Immature natural killer cell (primary cell): ENCODE measurements around the gene GALNT3. TPM values are rescaled to one million over a fixed set of nuclear protein-coding genes. Genes with fewer than 3 reads are reported as not detected.
A peak's percentile ranks its signal among the peaks of the same experiment; 100 is the strongest.

ENCODE experiments used
- DNase-seq, 3 donors: peaks; one replicate each; pipeline ENCODE4 v3.0.0; 2022; ENCODE audit warnings: mixed read lengths in 1 of 3
- H3K27ac Mint-ChIP-seq, 6 donors: one replicate each; pipeline ENCODE4 v1.8.0; 2020; ENCODE audit warnings: mixed read lengths in 6 of 6, mild to moderate bottlenecking in 5 of 6, inconsistent platforms in 4 of 6, moderate library complexity in 3 of 6
- H3K27me3 Mint-ChIP-seq, 3 donors: one replicate each; pipeline ENCODE4 v1.8.0; 2020 to 2021; ENCODE audit warnings: low read depth in 3 of 3, mild to moderate bottlenecking in 3 of 3, mixed read lengths in 3 of 3, moderate library complexity in 3 of 3, inconsistent platforms in 1 of 3
- H3K36me3 Mint-ChIP-seq, 3 donors: one replicate each; pipeline ENCODE4 v1.8.0; 2020; ENCODE audit warnings: mixed read lengths in 3 of 3, inconsistent platforms in 2 of 3, mild to moderate bottlenecking in 2 of 3
- H3K4me1 Mint-ChIP-seq, 2 donors: one replicate each; pipeline ENCODE4 v1.8.0; 2020; ENCODE audit warnings: inconsistent platforms in 2 of 2, mild to moderate bottlenecking in 2 of 2, mixed read lengths in 2 of 2, moderate library complexity in 1 of 2
- H3K4me3 Mint-ChIP-seq, 5 donors: one replicate each; pipeline ENCODE4 v1.8.0; 2020; ENCODE audit warnings: mild to moderate bottlenecking in 5 of 5, mixed read lengths in 5 of 5, inconsistent platforms in 3 of 5, moderate library complexity in 3 of 5
- H3K9me3 Mint-ChIP-seq, 6 donors: one replicate each; pipeline ENCODE4 v1.8.0; 2020; ENCODE audit warnings: mild to moderate bottlenecking in 6 of 6, mixed read lengths in 6 of 6, inconsistent platforms in 4 of 6, moderate library complexity in 3 of 6
- polyA plus RNA-seq, 3 donors: library from polyadenylated mRNA; unstranded; fragments of 300-500 nt; fragmentation: Illumina TruSeq; gene quantifications; one replicate each; pipeline ENCODE4 v1.2.3, GENCODE V29; 2021

Gene GALNT3
- polyA plus RNA-seq, 3 donors from 2014 or later = 7.2 to 7.6 (median 7.4) TPM

DNA sequence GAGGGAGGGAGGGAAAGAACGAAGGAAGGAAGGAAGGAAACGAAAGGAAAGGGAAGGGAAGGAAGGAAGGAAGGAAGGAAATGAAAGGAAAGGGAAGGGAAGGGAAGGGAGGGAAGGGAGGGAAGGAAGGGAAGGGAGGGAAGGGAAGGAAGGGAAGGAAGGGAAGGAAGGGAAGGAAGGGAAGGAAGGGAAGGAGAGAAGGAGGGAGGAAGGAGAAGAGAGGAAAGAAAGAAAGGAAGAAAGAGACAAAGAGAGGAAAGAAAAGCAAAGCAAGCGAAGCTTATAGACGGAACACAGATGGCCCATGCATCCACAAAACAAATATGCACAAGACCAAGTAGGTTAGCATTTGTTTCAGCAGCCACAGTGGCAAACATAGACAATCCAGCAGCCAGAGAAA, 20.4 kb upstream of the GALNT3 start:
- DNase-seq = no peak
- Mint-ChIP-seq H3K27ac (no peak overlapping the region), H3K4me1 (no peaks in the 10 kb centered on the region), H3K36me3 (peaks cover 4 to 13% (median 8%) of the 10 kb centered on the region in 3 donors), H3K27me3 (peaks cover 0 to 3% (median 0%) of the 10 kb centered on the region in 3 donors), H3K4me3 (no peak overlapping the region), H3K9me3 (no peaks in the 10 kb centered on the region)

- DNase-seq = no peak
- no peaks in the 10 kb centered on the region for H3K4me1 Mint-ChIP-seq
- no peaks in the 10 kb centered on the region for H3K27me3 Mint-ChIP-seq
- no peaks in the 10 kb centered on the region for H3K9me3 Mint-ChIP-seq
- H3K27ac Mint-ChIP-seq = peak overlapping the region in 1 of 6 donors; percentile 8
- H3K36me3 Mint-ChIP-seq = peaks cover 4 to 6% (median 6%) of the 10 kb centered on the region in 3 donors
- no peak overlapping the region for H3K4me3 Mint-ChIP-seq
Measured at GRCh38 chr2:165811592-165812370, 17.7 kb upstream of the GALNT3 start.

DNA sequence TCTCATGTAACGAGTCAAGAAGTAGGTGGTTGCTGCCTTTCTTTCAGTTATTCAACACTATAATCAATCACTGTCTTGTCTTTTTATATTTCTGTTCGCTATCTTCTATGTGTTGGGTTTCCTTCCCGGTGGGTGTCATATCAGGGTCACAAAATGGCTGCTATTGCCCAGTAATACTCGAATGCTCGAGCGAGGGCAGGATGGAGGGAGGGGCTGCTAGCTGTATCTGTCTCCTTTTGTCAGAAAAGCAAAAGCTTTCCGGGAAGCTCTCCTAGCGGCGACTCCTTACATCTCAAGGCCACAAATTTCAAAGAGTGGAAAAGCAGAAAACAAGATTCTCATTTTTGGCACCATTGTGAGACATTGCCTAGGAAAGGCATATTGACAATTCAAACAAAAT, 16.4 kb upstream of the GALNT3 start:
- H3K4me3 Mint-ChIP-seq = no peak overlapping the region
- H3K27ac Mint-ChIP-seq = no peak overlapping the region
- no peak for DNase-seq
- H3K36me3 Mint-ChIP-seq = peaks cover 4 to 8% (median 5%) of the 10 kb centered on the region in 3 donors
- no peaks in the 10 kb centered on the region for H3K9me3 Mint-ChIP-seq
- H3K27me3 Mint-ChIP-seq = no peaks in the 10 kb centered on the region
- H3K4me1 Mint-ChIP-seq = no peaks in the 10 kb centered on the region

- H3K4me1 Mint-ChIP-seq = no peaks in the 10 kb centered on the region
- H3K9me3 Mint-ChIP-seq = no peaks in the 10 kb centered on the region
- H3K4me3 Mint-ChIP-seq = no peak overlapping the region
- no peak overlapping the region for H3K27ac Mint-ChIP-seq
- peaks cover 0 to 2% (median 1%) of the 10 kb centered on the region in 3 donors for H3K27me3 Mint-ChIP-seq
- peaks cover 35 to 38% (median 35%) of the 10 kb centered on the region in 3 donors for H3K36me3 Mint-ChIP-seq
- no peak for DNase-seq
Measured at GRCh38 chr2:165804719-165805118, 10.7 kb upstream of the GALNT3 start.

GRCh38 chr2:165803123-165803760, 9.2 kb upstream of the GALNT3 start:
- peaks cover 0 to 4% (median 2%) of the 10 kb centered on the region in 3 donors for H3K27me3 Mint-ChIP-seq
- no peak for DNase-seq
- H3K27ac Mint-ChIP-seq = no peak overlapping the region
- H3K9me3 Mint-ChIP-seq = no peaks in the 10 kb centered on the region
- H3K4me3 Mint-ChIP-seq = no peak overlapping the region
- H3K4me1 Mint-ChIP-seq = peaks cover 0 to under 1% of the 10 kb centered on the region in 2 donors
- peaks cover 37 to 41% (median 38%) of the 10 kb centered on the region in 3 donors for H3K36me3 Mint-ChIP-seq

DNA sequence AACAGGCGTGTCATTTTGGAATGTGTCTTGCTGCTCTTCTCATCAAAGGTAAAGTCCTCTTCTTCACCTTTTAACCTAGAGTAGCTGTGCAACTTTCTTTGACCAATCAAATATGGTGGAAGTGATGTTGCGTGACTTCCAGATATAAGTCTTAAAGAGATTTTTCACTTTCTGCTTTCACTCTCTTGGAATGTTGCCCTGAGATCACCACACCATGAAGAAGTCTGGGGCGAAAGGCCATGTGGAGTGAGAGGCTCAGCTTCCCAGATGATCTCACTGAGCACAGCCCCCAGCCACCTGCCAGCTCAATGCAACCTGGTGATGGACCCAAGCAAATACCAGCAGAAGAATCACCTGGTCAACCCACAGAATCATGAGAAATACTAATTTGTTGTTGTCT, 7.1 kb upstream of the GALNT3 start:
- Mint-ChIP-seq H3K4me1 (peaks cover 16 to 21% of the 10 kb centered on the region in 2 donors), H3K27me3 (peaks cover 5 to 11% (median 8%) of the 10 kb centered on the region in 3 donors), H3K4me3 (no peak overlapping the region), H3K36me3 (peaks cover 33% of the 10 kb centered on the region in 3 donors), H3K9me3 (no peaks in the 10 kb centered on the region), H3K27ac (no peak overlapping the region)
- no peak for DNase-seq

DNA sequence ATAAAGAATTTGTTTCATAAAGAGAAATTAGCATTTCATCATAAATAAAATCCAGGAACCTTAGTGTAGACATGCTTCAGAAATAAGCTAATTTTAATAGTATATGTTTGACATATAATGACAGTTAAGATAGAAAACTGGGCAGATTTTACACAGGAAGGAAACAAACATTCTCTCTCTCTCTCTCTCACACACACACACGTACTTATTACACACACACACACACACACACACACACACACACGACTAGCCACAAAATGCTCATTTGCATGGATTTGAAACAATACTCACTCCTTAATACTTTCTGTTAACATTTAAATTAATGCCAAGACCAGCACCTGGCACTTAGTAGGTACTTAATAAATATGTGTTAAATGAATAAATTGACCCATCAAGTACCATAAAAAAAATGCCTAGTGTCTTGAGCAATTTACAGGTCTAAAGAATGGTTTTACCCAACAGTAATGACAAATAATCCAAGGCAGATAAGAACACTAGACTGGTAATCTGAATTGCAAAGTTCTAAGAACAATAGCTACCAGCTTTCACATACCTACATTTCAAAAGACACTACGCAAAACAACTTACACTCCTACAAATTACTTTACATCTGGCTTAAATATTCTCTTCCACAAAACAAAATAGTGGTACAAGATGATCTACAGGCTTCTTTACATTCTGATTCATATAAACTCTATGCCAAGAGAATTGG, 2.9 kb upstream of the GALNT3 start:
- Mint-ChIP-seq H3K36me3 (peaks cover 24 to 29% (median 25%) of the 10 kb centered on the region in 3 donors), H3K4me3 (peak overlapping the region; percentile 25 to 93 (median 74)), H3K9me3 (no peaks in the 10 kb centered on the region), H3K27ac (peak overlapping the region; percentile 65 to 99 (median 80)), H3K27me3 (peaks cover 9 to 16% (median 9%) of the 10 kb centered on the region in 3 donors), H3K4me1 (peaks cover 45 to 53% of the 10 kb centered on the region in 2 donors)
- DNase-seq = peak; percentile 38 to 49 (median 41)

DNA sequence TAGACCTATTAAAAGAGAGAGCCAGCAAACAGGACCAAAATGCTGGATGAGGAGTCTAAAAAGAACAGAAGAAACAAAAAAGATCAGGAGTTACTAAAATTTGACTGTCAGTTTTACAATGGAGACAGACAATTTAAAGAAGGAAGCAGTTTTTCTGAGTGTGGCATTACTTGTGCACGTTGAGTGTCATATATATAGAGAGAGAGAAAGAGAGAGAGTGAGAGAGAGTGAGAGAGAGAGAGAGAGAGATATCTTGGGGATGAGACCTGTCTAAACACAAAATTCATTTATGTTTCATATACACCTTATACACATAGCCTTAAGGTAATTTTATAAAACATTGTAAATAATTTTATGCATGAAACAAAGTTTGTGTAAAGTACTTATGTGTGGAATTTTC, 2.1 kb upstream of the GALNT3 start:
- Mint-ChIP-seq H3K27ac (peak overlapping the region; percentile 96 to 99 (median 98)), H3K36me3 (peaks cover 16 to 20% (median 17%) of the 10 kb centered on the region in 3 donors), H3K4me3 (peak overlapping the region; percentile 93 to 99 (median 99)), H3K4me1 (peaks cover 53 to 61% of the 10 kb centered on the region in 2 donors), H3K27me3 (peaks cover 8 to 16% (median 9%) of the 10 kb centered on the region in 3 donors), H3K9me3 (no peaks in the 10 kb centered on the region)
- DNase-seq = peak in 2 of 3 donors; percentile 7 to 23

GRCh38 chr2:165795011-165795410, 964 bp upstream of the GALNT3 start:
- H3K4me1 Mint-ChIP-seq = peaks cover 61 to 72% of the 10 kb centered on the region in 2 donors
- H3K4me3 Mint-ChIP-seq = peak overlapping the region; percentile 93 to 99 (median 99)
- no peaks in the 10 kb centered on the region for H3K9me3 Mint-ChIP-seq
- no peak for DNase-seq
- H3K27me3 Mint-ChIP-seq = peaks cover 8 to 16% (median 9%) of the 10 kb centered on the region in 3 donors
- H3K36me3 Mint-ChIP-seq = peaks cover 6 to 9% (median 6%) of the 10 kb centered on the region in 3 donors
- peak overlapping the region; percentile 96 to 99 (median 98) for H3K27ac Mint-ChIP-seq

DNA sequence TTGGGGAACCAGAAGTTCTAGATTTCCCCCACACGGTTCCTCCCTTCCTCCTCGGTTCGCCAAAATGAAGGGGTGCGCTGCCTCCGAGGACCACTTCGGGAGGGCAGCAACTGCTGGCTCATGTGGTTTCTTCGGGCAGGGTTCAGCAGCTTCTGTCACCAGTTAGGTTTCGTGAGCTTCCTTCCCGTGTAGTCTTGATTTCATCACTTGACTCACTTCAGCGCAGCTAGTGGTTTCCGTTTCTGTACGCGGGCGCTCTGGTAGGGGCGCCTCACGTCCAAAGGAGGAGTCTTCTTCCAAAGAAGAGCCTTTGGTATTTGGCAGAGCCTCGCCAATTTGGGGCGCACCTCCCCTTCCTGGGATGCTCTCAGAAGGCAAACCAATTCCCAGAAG, 485 bp upstream of the GALNT3 start:
- peak overlapping the region; percentile 93 to 99 (median 99) for H3K4me3 Mint-ChIP-seq
- DNase-seq = peak; percentile 78 to 83 (median 81)
- peaks cover 8 to 13% (median 9%) of the 10 kb centered on the region in 3 donors for H3K27me3 Mint-ChIP-seq
- peak overlapping the region; percentile 96 to 99 (median 98) for H3K27ac Mint-ChIP-seq
- H3K4me1 Mint-ChIP-seq = peaks cover 66 to 77% of the 10 kb centered on the region in 2 donors
- H3K9me3 Mint-ChIP-seq = no peaks in the 10 kb centered on the region
- H3K36me3 Mint-ChIP-seq = peaks cover under 1 to 4% (median 2%) of the 10 kb centered on the region in 3 donors

DNA sequence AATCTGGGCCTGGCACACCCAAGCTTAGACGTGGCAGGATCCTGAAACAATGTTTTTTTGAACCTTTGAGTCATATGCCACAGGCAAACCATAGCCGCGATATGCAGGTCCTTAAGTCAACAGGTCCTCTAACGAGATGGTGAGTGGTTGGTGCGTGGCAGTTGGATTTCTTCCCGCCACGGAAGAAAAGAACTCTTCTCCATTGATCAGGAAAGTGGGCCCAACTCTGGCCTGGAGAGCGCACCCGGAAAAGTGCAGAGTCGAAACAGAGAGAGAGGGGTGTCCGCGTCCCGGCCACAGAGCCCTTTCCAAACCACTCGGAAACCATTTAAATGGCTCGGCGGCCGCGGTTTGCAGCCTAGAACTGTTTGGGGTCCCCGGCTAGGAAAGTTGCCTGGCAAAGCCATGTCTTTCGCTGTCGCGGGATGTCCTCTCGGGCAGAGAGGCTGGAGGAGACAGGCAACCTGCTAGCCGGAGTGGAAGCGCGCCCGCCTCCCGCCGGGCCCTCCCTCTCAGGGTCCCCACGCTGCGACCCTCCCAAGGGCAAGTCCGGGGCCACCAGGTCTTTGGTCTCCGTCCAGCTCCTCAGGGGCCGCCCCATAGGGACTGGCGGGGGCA, 777 bp downstream of the GALNT3 start:
- no peaks in the 10 kb centered on the region for H3K9me3 Mint-ChIP-seq
- peaks cover 8 to 12% (median 9%) of the 10 kb centered on the region in 3 donors for H3K27me3 Mint-ChIP-seq
- peak; percentile 26 to 31 (median 30) for DNase-seq
- H3K4me3 Mint-ChIP-seq = peak overlapping the region; percentile 98 to 99 (median 99)
- peaks cover 0 to 6% (median 3%) of the 10 kb centered on the region in 3 donors for H3K36me3 Mint-ChIP-seq
- H3K27ac Mint-ChIP-seq = peak overlapping the region; percentile 91 to 98 (median 96)
- peaks cover 78 to 90% of the 10 kb centered on the region in 2 donors for H3K4me1 Mint-ChIP-seq

GRCh38 chr2:165792104-165792454, 2.0 kb downstream of the GALNT3 start:
- Mint-ChIP-seq H3K27ac (peak overlapping the region; percentile 43 to 91 (median 66)), H3K4me3 (peak overlapping the region; percentile 98 to 99 (median 99)), H3K27me3 (peaks cover 6 to 11% (median 9%) of the 10 kb centered on the region in 3 donors), H3K36me3 (peaks cover 0 to 6% (median 3%) of the 10 kb centered on the region in 3 donors), H3K4me1 (peaks cover 76 to 90% of the 10 kb centered on the region in 2 donors), H3K9me3 (no peaks in the 10 kb centered on the region)
- no peak for DNase-seq
